Measurements from ENCODE around the gene RASA3. TPM values are rescaled to one million over a fixed set of nuclear protein-coding genes. Genes with fewer than 3 reads are reported as not detected.

Gene RASA3
- total and polyA plus RNA-seq, 7 donors: 4.2 to 22.4 (median 16.9) TPM

DNA sequence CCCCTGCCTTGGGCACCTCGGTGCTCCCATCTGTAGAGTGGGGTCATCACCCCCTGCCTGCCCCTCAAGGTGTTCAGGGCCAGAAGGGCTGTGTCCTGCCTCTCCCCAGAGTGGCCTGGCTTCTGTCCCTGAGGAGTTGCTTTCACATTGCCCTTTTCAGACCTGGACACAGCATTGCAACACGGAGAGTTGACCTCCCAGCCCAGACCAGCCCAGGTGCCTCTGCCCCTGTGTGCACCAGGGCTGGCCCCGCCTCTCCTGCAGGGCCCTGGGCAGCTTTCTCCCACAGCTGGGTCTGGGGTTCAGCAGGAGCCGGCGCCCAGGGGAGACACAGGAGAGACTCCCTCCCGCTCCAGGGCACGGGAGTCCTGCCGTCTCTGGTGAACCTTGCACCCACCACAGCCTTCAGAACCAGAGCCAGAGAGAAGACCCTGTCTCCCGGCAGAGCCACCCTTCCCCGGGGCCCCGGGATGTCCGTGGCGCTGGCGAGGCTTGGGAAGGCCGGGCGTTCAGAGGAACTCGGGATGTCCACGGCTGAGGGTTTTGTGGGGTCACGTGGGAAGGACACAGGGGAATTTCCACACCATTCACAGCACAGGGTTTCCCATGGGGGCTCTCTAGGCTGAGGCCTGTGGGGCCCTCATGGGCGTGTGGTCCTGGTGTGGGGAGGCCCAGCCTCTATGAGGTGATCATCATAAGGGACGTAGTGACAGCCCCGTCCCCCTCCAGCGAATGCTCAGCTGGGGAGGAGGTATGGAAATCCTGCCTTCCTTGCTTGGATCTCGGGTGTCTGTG lies 181.8 kb downstream of the RASA3 start:
- Histone ChIP-seq H3K9me3 (no peaks in the 10 kb centered on the region), H3K4me1 (peaks cover 0 to 22% (median 15%) of the 10 kb centered on the region in 4 donors), H3K36me3 (peaks cover 0 to 5% (median 0%) of the 10 kb centered on the region in 4 donors), H3K4me3 (peak overlapping the region in 1 of 4 donors; percentile 36), H3K27ac (no peak overlapping the region), H3K27me3 (no peaks in the 10 kb centered on the region)
- intact Hi-C loops (cut with DNase I): loop anchor here (1.0 to 5.0 kb wide), 3 partner anchors 117 to 276 kb away; no protein-coding TSS in a partner anchor
- no peak for DNase-seq
- TF ChIP-seq, protein P1, sequence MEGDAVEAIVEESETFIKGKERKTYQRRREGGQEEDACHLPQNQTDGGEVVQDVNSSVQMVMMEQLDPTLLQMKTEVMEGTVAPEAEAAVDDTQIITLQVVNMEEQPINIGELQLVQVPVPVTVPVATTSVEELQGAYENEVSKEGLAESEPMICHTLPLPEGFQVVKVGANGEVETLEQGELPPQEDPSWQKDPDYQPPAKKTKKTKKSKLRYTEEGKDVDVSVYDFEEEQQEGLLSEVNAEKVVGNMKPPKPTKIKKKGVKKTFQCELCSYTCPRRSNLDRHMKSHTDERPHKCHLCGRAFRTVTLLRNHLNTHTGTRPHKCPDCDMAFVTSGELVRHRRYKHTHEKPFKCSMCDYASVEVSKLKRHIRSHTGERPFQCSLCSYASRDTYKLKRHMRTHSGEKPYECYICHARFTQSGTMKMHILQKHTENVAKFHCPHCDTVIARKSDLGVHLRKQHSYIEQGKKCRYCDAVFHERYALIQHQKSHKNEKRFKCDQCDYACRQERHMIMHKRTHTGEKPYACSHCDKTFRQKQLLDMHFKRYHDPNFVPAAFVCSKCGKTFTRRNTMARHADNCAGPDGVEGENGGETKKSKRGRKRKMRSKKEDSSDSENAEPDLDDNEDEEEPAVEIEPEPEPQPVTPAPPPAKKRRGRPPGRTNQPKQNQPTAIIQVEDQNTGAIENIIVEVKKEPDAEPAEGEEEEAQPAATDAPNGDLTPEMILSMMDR (IDR thresholded peaks at IDR 0.05): no peak
- TF ChIP-seq POLR2AphosphoS5 (IDR thresholded peaks at IDR 0.05): no peak
- TF ChIP-seq POLR2A (IDR thresholded peaks at IDR 0.05): no peak
- no peak for TF ChIP-seq EP300 (IDR thresholded peaks at IDR 0.05)
- 49 to 70% methylated on average over 24 of the region's 24 CpGs for WGBS, 2 donors

DNA sequence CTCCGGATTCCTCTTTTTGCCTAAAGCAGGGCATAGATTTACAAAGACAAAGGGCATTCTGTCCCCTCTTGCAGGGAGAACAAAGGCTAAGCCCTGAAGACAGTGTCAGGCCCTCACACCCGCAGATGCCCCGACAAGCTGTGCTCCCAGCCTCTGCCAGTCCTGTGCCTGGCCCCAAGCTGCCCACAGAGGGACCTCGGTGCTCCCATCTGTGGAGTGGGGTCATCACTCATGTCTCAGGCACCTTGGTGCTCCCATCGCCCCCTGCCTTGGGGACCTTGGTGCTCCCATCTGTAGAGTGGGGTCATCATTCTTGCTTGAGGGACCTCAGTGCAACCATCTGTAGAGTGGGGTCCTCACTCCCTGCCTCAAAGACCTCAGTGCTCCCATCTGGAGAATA lies 182.9 kb downstream of the RASA3 start:
- 92 to 93% methylated on average over 5 of the region's 5 CpGs for WGBS, 2 donors
- Histone ChIP-seq H3K4me1 (peaks cover 0 to 22% (median 15%) of the 10 kb centered on the region in 4 donors), H3K27me3 (no peaks in the 10 kb centered on the region), H3K4me3 (no peak overlapping the region), H3K27ac (no peak overlapping the region), H3K36me3 (peaks cover 0 to 5% (median 0%) of the 10 kb centered on the region in 4 donors), H3K9me3 (no peaks in the 10 kb centered on the region)
- no peak for DNase-seq
- TF ChIP-seq EP300 (IDR thresholded peaks at IDR 0.05): no peak
- TF ChIP-seq, protein P1 (IDR thresholded peaks at IDR 0.05): no peak
- TF ChIP-seq POLR2A (IDR thresholded peaks at IDR 0.05): no peak
- TF ChIP-seq POLR2AphosphoS5 (IDR thresholded peaks at IDR 0.05): no peak
- intact Hi-C loops (cut with DNase I): no loop called here

DNA sequence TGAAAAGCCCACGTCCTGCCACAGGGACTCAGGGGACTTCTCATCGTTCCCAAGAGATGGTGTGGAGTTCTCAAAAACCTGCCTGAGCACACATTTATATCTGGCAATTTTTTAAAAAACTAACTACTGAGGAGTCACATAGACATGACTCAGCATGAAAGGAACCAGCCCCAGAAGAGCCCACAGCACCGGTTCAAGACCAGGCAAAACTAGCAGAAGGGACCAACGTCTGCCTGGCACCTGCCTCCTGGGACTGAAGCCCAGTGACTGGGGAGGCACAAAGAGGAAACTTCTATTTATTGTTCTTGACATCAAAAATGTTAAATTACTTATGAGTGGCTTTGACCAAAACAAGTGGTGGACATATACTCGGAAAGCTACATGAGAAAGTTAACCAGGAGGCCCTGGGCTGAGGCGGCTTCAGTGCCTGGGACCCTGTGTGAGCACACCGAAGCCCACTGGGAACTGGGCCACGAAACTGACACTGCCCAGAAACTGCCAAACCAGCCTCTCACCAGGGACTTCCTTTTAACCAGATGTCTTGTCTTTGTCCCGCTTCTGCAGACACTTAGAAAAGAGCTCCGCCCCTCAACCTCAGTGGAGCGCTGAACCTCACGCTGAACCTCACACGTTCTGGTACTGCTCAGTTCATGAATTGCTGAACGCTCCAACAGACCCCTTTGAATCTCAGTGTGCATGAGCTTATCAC lies 184.2 kb downstream of the RASA3 start:
- no peak for TF ChIP-seq POLR2A (IDR thresholded peaks at IDR 0.05)
- no peak for TF ChIP-seq EP300 (IDR thresholded peaks at IDR 0.05)
- no peak for TF ChIP-seq POLR2AphosphoS5 (IDR thresholded peaks at IDR 0.05)
- TF ChIP-seq, protein P1 (IDR thresholded peaks at IDR 0.05): no peak
- H3K4me3 ChIP-seq: no peak overlapping the region
- DNase-seq: no peak
- H3K27ac ChIP-seq: no peak overlapping the region
- 71 to 78% methylated on average over 14 of the region's 14 CpGs for WGBS, 2 donors
- peaks cover 0 to 22% (median 15%) of the 10 kb centered on the region in 4 donors for H3K4me1 ChIP-seq
- intact Hi-C loops (cut with DNase I): no loop called here
- H3K27me3 ChIP-seq: peaks cover 0 to 11% (median 0%) of the 10 kb centered on the region in 3 donors
- no peaks in the 10 kb centered on the region for H3K36me3 ChIP-seq
- H3K9me3 ChIP-seq: no peaks in the 10 kb centered on the region

DNA sequence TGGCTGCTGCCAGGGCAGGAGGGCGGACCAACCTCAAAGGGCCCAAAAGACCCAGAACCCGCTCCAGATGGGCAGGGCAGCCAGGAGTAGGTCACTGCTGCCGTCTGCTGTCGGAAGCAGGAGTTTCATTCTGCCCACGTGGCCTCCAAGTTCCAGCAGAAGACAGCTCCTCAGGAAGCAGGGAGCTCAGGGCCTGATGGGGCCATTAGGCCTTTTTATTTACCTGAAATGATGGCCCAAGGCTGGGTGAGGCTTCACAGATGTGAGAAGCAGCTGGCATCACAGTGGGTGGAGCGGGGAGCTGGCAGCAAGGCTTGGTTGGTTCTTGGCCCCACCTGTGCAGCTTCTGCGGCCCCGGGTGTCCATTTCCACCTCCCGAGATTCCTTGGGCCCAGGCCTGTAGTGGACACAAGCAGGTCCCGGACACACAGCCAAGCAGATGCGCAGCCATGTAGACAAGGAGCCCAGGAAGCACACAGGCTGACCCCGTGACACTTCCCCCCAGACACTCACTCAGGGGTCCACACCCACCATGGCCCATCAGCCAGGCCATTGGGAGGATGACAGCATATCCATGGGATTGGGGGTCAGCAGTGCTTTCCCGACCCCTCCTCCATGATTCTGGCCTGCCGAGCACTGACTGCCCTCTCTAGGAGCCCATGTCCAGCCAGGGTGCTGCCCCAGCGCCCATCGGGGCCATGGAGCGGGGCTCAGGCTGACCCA lies 185.0 kb downstream of the RASA3 start:
- H3K27me3 ChIP-seq: peaks cover 0 to 11% (median 0%) of the 10 kb centered on the region in 3 donors
- peaks cover 0 to 22% (median 15%) of the 10 kb centered on the region in 4 donors for H3K4me1 ChIP-seq
- 54 to 69% methylated on average over 17 of the region's 17 CpGs for WGBS, 2 donors
- no peak overlapping the region for H3K4me3 ChIP-seq
- TF ChIP-seq POLR2AphosphoS5 (IDR thresholded peaks at IDR 0.05): no peak
- TF ChIP-seq EP300 (IDR thresholded peaks at IDR 0.05): no peak
- TF ChIP-seq, protein P1 (IDR thresholded peaks at IDR 0.05): peak; percentile 45 to 86 (median 71)
- TF ChIP-seq POLR2A (IDR thresholded peaks at IDR 0.05): no peak
- no peak for DNase-seq
- H3K9me3 ChIP-seq: no peaks in the 10 kb centered on the region
- intact Hi-C loops (cut with DNase I): loop anchor here (1.0 kb wide), 1 partner anchor 130 kb away; no protein-coding TSS in a partner anchor
- peak overlapping the region in 1 of 4 donors; percentile 40 for H3K27ac ChIP-seq
- H3K36me3 ChIP-seq: no peaks in the 10 kb centered on the region

Measured in sigmoid colon (tissue), 7 donors.